Cardiac fibroblast (primary cell): ENCODE measurements around the gene SMDT1.
A peak's percentile ranks its signal among the peaks of the same experiment; 100 is the strongest.
"Not testable (repeated sequence)": the region's sequence is repeated elsewhere in the genome, so short reads cannot be mapped to it uniquely, and the experiment has no call there.

Experiments
- DNase-seq, 2 donors: peaks; one replicate each; pipeline versions ENCODE4 v3.0.0 to v3.0.0-alpha.2; 2010; ENCODE audit warnings: low read depth in 2 of 2
- H3K4me3 ChIP-seq, 2 donors: replicated peaks in 1 of 2; 1 replicate in 1 of 2; 2 replicates in 1 of 2; pipeline ENCODE4 v1.5.1; 2011; ENCODE audit warnings: low read depth in 2 of 2, low read length in 2 of 2, mild to moderate bottlenecking in 2 of 2, moderate library complexity in 1 of 2
- CTCF ChIP-seq: IDR thresholded peaks from one replicate; pipeline ENCODE4 v1.5.1; 2011; ENCODE audit warnings: low read depth, mild to moderate bottlenecking, low read length, inconsistent platforms

The SMDT1 gene

GRCh38 chr22:42112793-42113192 is 33.3 kb downstream of the SMDT1 start:
- peak; percentile 15 to 33 for DNase-seq
- TF ChIP-seq CTCF = peak; percentile 23
- H3K4me3 ChIP-seq = not testable (repeated sequence)

- TF ChIP-seq CTCF = peak; percentile 55
- DNase-seq = peak; percentile 26 to 61
Measured at GRCh38 chr22:42114721-42115120, 35.2 kb downstream of the SMDT1 start.

GRCh38 chr22:42115420-42115830 is 35.9 kb downstream of the SMDT1 start:
- not testable (repeated sequence) for DNase-seq, H3K4me3 ChIP-seq

More at GRCh38 chr22:42114721-42115120, 35.2 kb downstream of the SMDT1 start:
- H3K4me3 ChIP-seq = no peak overlapping the region

GRCh38 chr22:42116848-42117424 is 37.4 kb downstream of the SMDT1 start:
- peak; percentile 8 to 29 for DNase-seq
- no peak overlapping the region for H3K4me3 ChIP-seq
- TF ChIP-seq CTCF = no peak

- DNase-seq, H3K4me3 ChIP-seq: not testable (repeated sequence)
Measured at GRCh38 chr22:42120231-42121021, 40.9 kb downstream of the SMDT1 start.

GRCh38 chr22:42123529-42123928 is 44.0 kb downstream of the SMDT1 start:
- not testable (repeated sequence) for DNase-seq, H3K4me3 ChIP-seq

GRCh38 chr22:42127606-42128005 is 48.1 kb downstream of the SMDT1 start:
- no peak for TF ChIP-seq CTCF
- no peak overlapping the region for H3K4me3 ChIP-seq
- no peak for DNase-seq

- DNase-seq, H3K4me3 ChIP-seq: not testable (repeated sequence)
Measured at GRCh38 chr22:42128007-42128406, 48.5 kb downstream of the SMDT1 start.

GRCh38 chr22:42128776-42129694 is 49.5 kb downstream of the SMDT1 start:
- not testable (repeated sequence) for DNase-seq, H3K4me3 ChIP-seq

GRCh38 chr22:42130182-42130581 is 50.7 kb downstream of the SMDT1 start:
- H3K4me3 ChIP-seq, DNase-seq: not testable (repeated sequence)

GRCh38 chr22:42130639-42131431 is 51.3 kb downstream of the SMDT1 start, which contains the start of gene CYP2D6:
Gene CYP2D6, minus strand, starts transcription at chr22:42130810. Its CDS starts 19 bp downstream, at chr22:42130791.
- H3K4me3 ChIP-seq, DNase-seq: not testable (repeated sequence)
